Endodermal cell (in vitro differentiated cells): ENCODE measurements around the gene EIF4G3. TPM values are rescaled to one million over a fixed set of nuclear protein-coding genes. Genes with fewer than 3 reads are reported as not detected.
"Not testable (repeated sequence)": the region's sequence is repeated elsewhere in the genome, so short reads cannot be mapped to it uniquely, and the experiment has no call there.

ENCODE experiments used
- DNase-seq: peaks from one replicate; pipeline ENCODE4 v3.0.0-alpha.2; 2017
- H3K27ac ChIP-seq: 2 replicates; pipeline ENCODE4 v1.5.1; 2013; ENCODE audit warnings: mild to moderate bottlenecking, low read depth, low read length, moderate library complexity
- H3K27me3 ChIP-seq: 2 replicates; pipeline ENCODE4 v1.6.1; 2013; ENCODE audit warnings: mild to moderate bottlenecking, low read length, moderate library complexity; ENCODE audit not compliant: insufficient read depth, control insufficient read depth, poor library complexity, severe bottlenecking
- H3K36me3 ChIP-seq: 2 replicates; pipeline ENCODE4 v1.7.0; 2013; ENCODE audit warnings: mild to moderate bottlenecking, low read length, moderate library complexity; ENCODE audit not compliant: control insufficient read depth, insufficient read depth
- H3K4me1 ChIP-seq: one replicate; pipeline ENCODE4 v1.7.0; 2013; ENCODE audit warnings: low read length; ENCODE audit not compliant: control insufficient read depth, insufficient read depth
- H3K4me3 ChIP-seq: 2 replicates; pipeline ENCODE4 v1.5.1; 2013; ENCODE audit warnings: mild to moderate bottlenecking, low read length, moderate library complexity
- H3K9ac ChIP-seq: 2 replicates; pipeline ENCODE4 v1.6.1; 2013; ENCODE audit warnings: mild to moderate bottlenecking, low read length, moderate library complexity; ENCODE audit not compliant: poor library complexity, severe bottlenecking; ENCODE audit errors: extremely low read depth
- H3K9me3 ChIP-seq: 2 replicates; pipeline ENCODE4 v1.6.1; 2013; ENCODE audit warnings: mild to moderate bottlenecking, low read length, moderate library complexity; ENCODE audit not compliant: control insufficient read depth
- H3K27ac Mint-ChIP-seq: 2 replicates; pipeline ENCODE4 v1.8.0; 2020; ENCODE audit warnings: mixed read lengths
- H3K27me3 Mint-ChIP-seq: 2 replicates; pipeline ENCODE4 v1.8.0; 2021; ENCODE audit warnings: mild to moderate bottlenecking, mixed read lengths; ENCODE audit not compliant: insufficient read depth
- H3K36me3 Mint-ChIP-seq: 2 replicates; pipeline ENCODE4 v1.8.0; 2020; ENCODE audit warnings: low read depth, mixed read lengths
- H3K4me1 Mint-ChIP-seq: 2 replicates; pipeline ENCODE4 v1.8.0; 2020; ENCODE audit warnings: mixed read lengths
- H3K4me3 Mint-ChIP-seq: 2 replicates; pipeline ENCODE4 v1.8.0; 2020; ENCODE audit warnings: mild to moderate bottlenecking, moderate library complexity, mixed read lengths
- H3K9me3 Mint-ChIP-seq: 2 replicates; pipeline ENCODE4 v1.8.0; 2020; ENCODE audit warnings: mild to moderate bottlenecking, mixed read lengths
- WGBS, 2 experiments: methylation state at CpG; one replicate each; pipeline versions ENCODE4 v1.1.5 to v1.1.7; 2013; ENCODE audit warnings: missing lambda C conversion rate in 2 of 2, mixed read lengths in 1 of 2; ENCODE audit not compliant: insufficient coverage in 1 of 2, insufficient read length in 1 of 2; 5-methylcytosine and 5-hydroxymethylcytosine counted together
- total RNA-seq, 2 donors: library from RNA; stranded (reverse); fragmentation: NEBNext Ultra II Directional in 1 of 2; extraction: Animal tissue kit (Norgen Biotek cat#: 25700) in 1 of 2; gene quantifications; 2 replicates in 1 of 2; 3 replicates in 1 of 2; pipeline ENCODE4 v1.2.1, GENCODE V29; 2021
- TF ChIP-seq, protein P1 (sequence below): fragments of 200-600 bp; sonication (generic); conservative IDR thresholded peaks from 2 replicates; pipeline ENCODE4 v1.5.0; 2021; ENCODE audit warnings: antibody characterized with exemption, mild to moderate bottlenecking

The EIF4G3 gene
- total RNA-seq, 2 donors from 2014 or later = 101 to 103 TPM

DNA sequence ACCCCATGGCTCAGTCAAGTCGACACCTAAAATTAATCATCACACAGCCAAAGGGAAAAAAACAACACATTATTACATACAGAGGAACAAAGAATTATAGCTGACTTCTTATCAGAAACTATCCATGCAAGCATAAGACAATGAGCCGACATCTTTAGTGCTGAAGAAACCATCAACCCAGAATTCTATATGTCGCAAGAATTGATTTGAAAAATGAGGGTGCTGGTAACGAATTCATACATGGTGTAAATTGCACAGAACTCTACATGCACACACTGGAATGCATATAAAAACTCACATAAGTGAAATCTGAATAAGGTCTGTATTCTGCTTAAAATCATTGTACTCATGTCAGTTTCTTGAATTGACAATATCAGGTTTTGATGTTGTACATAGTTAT lies 25.0 kb upstream of the EIF4G3 start:
- H3K4me3 ChIP-seq = no peak overlapping the region
- Mint-ChIP-seq H3K4me1 (no peaks in the 10 kb centered on the region), H3K27me3 (peaks cover 12% of the 10 kb centered on the region), H3K9me3 (no peaks in the 10 kb centered on the region), H3K27ac (no peak overlapping the region), H3K36me3 (no peaks in the 10 kb centered on the region), H3K4me3 (no peak overlapping the region)
- 96 to 100% methylated on average over 2 to 4 of the region's 4 CpGs for WGBS, 2 experiments
- TF ChIP-seq, protein P1, sequence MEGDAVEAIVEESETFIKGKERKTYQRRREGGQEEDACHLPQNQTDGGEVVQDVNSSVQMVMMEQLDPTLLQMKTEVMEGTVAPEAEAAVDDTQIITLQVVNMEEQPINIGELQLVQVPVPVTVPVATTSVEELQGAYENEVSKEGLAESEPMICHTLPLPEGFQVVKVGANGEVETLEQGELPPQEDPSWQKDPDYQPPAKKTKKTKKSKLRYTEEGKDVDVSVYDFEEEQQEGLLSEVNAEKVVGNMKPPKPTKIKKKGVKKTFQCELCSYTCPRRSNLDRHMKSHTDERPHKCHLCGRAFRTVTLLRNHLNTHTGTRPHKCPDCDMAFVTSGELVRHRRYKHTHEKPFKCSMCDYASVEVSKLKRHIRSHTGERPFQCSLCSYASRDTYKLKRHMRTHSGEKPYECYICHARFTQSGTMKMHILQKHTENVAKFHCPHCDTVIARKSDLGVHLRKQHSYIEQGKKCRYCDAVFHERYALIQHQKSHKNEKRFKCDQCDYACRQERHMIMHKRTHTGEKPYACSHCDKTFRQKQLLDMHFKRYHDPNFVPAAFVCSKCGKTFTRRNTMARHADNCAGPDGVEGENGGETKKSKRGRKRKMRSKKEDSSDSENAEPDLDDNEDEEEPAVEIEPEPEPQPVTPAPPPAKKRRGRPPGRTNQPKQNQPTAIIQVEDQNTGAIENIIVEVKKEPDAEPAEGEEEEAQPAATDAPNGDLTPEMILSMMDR = no peak
- H3K4me1 ChIP-seq = no peaks in the 10 kb centered on the region
- H3K36me3 ChIP-seq = no peaks in the 10 kb centered on the region
- H3K27ac ChIP-seq = no peak overlapping the region
- H3K9me3 ChIP-seq = no peaks in the 10 kb centered on the region
- DNase-seq = no peak
- no peak overlapping the region for H3K9ac ChIP-seq
- H3K27me3 ChIP-seq = no peaks in the 10 kb centered on the region

DNA sequence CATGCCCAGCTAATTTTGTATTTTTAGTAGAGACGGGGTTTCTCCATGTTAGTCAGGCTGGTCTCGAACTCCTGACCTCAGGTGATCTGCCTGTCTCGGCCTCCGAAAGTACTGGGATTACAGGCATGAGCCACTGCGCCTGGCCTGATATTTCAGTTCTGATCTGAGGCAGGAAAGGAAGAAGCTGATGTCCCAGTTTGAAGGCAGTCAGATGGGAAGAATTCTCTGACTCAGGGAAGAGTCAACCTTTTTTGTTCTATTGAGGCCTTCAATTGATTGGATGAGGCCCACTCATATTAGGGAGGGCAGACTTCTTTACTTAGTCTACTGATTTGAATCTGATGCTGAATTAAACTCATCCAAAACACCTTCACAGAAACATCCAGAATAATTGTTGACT lies 24.5 kb upstream of the EIF4G3 start:
- WGBS, 2 experiments = 98 to 100% methylated on average over 5 of the region's 5 CpGs

DNA sequence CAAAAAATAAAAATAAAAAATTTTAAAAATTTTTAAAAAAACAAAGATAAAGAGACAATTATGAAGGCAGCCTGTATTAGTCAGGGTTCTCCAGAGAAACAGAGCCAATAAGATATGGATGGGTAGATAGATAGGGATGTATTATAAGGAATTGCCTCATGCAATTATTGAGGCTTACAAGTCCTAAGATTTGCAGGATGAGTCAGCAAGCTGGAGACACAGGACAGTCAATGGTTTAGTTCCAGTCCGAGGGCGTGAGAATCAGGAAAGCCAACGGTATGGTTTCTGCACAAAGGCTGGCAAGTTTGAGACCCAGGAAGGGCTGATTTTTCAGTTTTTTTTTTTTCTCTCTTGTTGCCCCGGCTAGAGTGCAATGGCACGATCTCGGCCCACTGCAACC lies 24.1 kb upstream of the EIF4G3 start:
- no peaks in the 10 kb centered on the region for H3K4me1 Mint-ChIP-seq
- DNase-seq = no peak
- Histone ChIP-seq H3K4me3 (no peak overlapping the region), H3K36me3 (no peaks in the 10 kb centered on the region), H3K4me1 (no peaks in the 10 kb centered on the region), H3K9ac (no peak overlapping the region), H3K27ac (no peak overlapping the region), H3K27me3 (no peaks in the 10 kb centered on the region), H3K9me3 (no peaks in the 10 kb centered on the region)
- no peaks in the 10 kb centered on the region for H3K36me3 Mint-ChIP-seq
- H3K4me3 Mint-ChIP-seq = no peak overlapping the region
- TF ChIP-seq, protein P1 = no peak
- peaks cover 15% of the 10 kb centered on the region for H3K27me3 Mint-ChIP-seq
- no peaks in the 10 kb centered on the region for H3K9me3 Mint-ChIP-seq
- WGBS, 2 experiments = 87 to 92% methylated on average over 4 to 6 of the region's 6 CpGs
- no peak overlapping the region for H3K27ac Mint-ChIP-seq

More for the DNA sequence above, 24.5 kb upstream of the EIF4G3 start:
- not testable (repeated sequence) for H3K9ac ChIP-seq, H3K4me1 Mint-ChIP-seq, H3K4me3 ChIP-seq, H3K4me3 Mint-ChIP-seq, DNase-seq, H3K9me3 Mint-ChIP-seq, H3K9me3 ChIP-seq, H3K36me3 ChIP-seq, H3K27ac ChIP-seq, H3K36me3 Mint-ChIP-seq, H3K4me1 ChIP-seq, H3K27me3 ChIP-seq, H3K27ac Mint-ChIP-seq
- H3K27me3 Mint-ChIP-seq = peaks cover 15% of the 10 kb centered on the region

DNA sequence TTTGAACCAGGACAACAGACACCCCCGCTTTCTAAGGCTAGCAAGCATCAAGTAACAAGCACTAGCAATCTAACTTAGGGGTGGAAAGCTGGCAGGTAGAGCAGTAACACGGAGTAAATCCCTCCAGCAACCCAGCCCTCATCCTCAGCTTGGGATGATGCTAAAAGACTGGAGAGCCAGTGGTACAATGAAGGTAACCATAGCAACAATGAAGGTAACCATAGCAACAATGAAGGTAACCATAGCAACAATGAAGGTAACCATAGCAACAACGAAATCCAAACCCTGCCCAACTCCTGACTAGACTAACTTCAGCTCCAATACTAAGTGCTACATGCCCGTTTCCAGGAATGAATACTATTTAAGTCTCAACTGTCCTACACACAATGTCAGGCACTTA lies 22.2 kb upstream of the EIF4G3 start:
- Histone ChIP-seq H3K4me3 (no peak overlapping the region), H3K4me1 (no peaks in the 10 kb centered on the region), H3K9me3 (no peaks in the 10 kb centered on the region), H3K9ac (no peak overlapping the region), H3K27me3 (no peaks in the 10 kb centered on the region), H3K27ac (no peak overlapping the region), H3K36me3 (no peaks in the 10 kb centered on the region)
- no peaks in the 10 kb centered on the region for H3K9me3 Mint-ChIP-seq
- H3K4me3 Mint-ChIP-seq = no peak overlapping the region
- H3K27ac Mint-ChIP-seq = no peak overlapping the region
- peaks cover 2% of the 10 kb centered on the region for H3K4me1 Mint-ChIP-seq
- WGBS, 2 experiments = 69 to 80% methylated on average over 2 to 4 of the region's 4 CpGs
- no peak for DNase-seq
- TF ChIP-seq, protein P1 = no peak
- H3K36me3 Mint-ChIP-seq = no peaks in the 10 kb centered on the region
- H3K27me3 Mint-ChIP-seq = peaks cover 20% of the 10 kb centered on the region
